Thoracic aorta (tissue), 2 donors: ENCODE results near the gene PLXDC2. TPM values are rescaled to one million over a fixed set of nuclear protein-coding genes. Genes with fewer than 3 reads are reported as not detected.

Experiments used
- ATAC-seq: fragments of 150-250 bp; one replicate; pipeline ENCODE4 v1.8.0; 2017; ENCODE audit warnings: low read depth; ENCODE audit not compliant: insufficient number of reproducible peaks, low FRiP score
- DNase-seq: peaks from one replicate; pipeline ENCODE4 v3.0.0-alpha.2; 2020; ENCODE audit warnings: low spot score
- H3K27ac ChIP-seq, 2 donors: fragments of 200-600 bp; sonication (generic); 1 replicate in 1 of 2; 2 replicates in 1 of 2; pipeline ENCODE4 v1.5.1; 2016; ENCODE audit warnings: mild to moderate bottlenecking in 2 of 2, moderate library complexity in 2 of 2
- H3K27me3 ChIP-seq: fragments of 200-600 bp; sonication (generic); replicated peaks from 2 replicates; pipeline ENCODE4 v1.6.0; 2016; ENCODE audit warnings: mild to moderate bottlenecking; ENCODE audit not compliant: insufficient read depth
- H3K36me3 ChIP-seq: fragments of 200-600 bp; sonication (generic); one replicate; pipeline ENCODE4 v1.5.1; 2016
- H3K4me1 ChIP-seq, 2 donors: fragments of 200-600 bp; sonication (generic); 1 replicate in 1 of 2; 2 replicates in 1 of 2; pipeline versions ENCODE4 v1.5.1 to v1.6.0; 2016; ENCODE audit warnings: low read depth in 2 of 2, mild to moderate bottlenecking in 1 of 2; ENCODE audit not compliant: control insufficient read depth in 1 of 2
- H3K4me3 ChIP-seq: fragments of 200-600 bp; sonication (generic); 2 replicates; pipeline ENCODE4 v1.5.1; 2016; ENCODE audit warnings: mild to moderate bottlenecking
- H3K9me3 ChIP-seq: fragments of 200-600 bp; sonication (generic); 2 replicates; pipeline ENCODE4 v1.5.1; 2016
- CTCF ChIP-seq: fragments of 200-600 bp; sonication (generic); IDR thresholded peaks from one replicate; pipeline ENCODE4 v1.5.1; 2019; ENCODE audit warnings: antibody characterized with exemption
- total RNA-seq, 2 donors: library from RNA; depleted of rRNA; stranded (reverse); fragments of >200 nt; gene quantifications; one replicate each; pipeline versions ENCODE4 v1.1.0 to v1.2.3, GENCODE V29; 2016

Gene PLXDC2
- total RNA-seq, 2 donors from 2014 or later, result 105 to 155 TPM

- H3K27ac ChIP-seq, result no peak overlapping the region
- no peak overlapping the region for H3K4me3 ChIP-seq
- no peaks in the 10 kb centered on the region for H3K9me3 ChIP-seq
- no peak for TF ChIP-seq CTCF
- H3K27me3 ChIP-seq, result no peaks in the 10 kb centered on the region
- ATAC-seq (no peak), DNase-seq (no peak)
- no peaks in the 10 kb centered on the region for H3K4me1 ChIP-seq
- no peaks in the 10 kb centered on the region for H3K36me3 ChIP-seq
Measured at GRCh38 chr10:20144268-20144667, 328.0 kb downstream of the PLXDC2 start.

GRCh38 chr10:20146004-20146403 is 329.8 kb downstream of the PLXDC2 start:
- DNase-seq, result no peak
- Histone ChIP-seq H3K36me3 (no peaks in the 10 kb centered on the region), H3K4me3 (no peak overlapping the region), H3K27ac (no peak overlapping the region), H3K4me1 (no peaks in the 10 kb centered on the region), H3K27me3 (no peaks in the 10 kb centered on the region), H3K9me3 (no peaks in the 10 kb centered on the region)
- no peak for TF ChIP-seq CTCF
- no peak for ATAC-seq

GRCh38 chr10:20147684-20148083 is 331.5 kb downstream of the PLXDC2 start:
- ATAC-seq (no peak), DNase-seq (no peak)
- Histone ChIP-seq H3K36me3 (no peaks in the 10 kb centered on the region), H3K4me1 (peaks cover 0 to 5% of the 10 kb centered on the region in 2 donors), H3K27me3 (no peaks in the 10 kb centered on the region), H3K9me3 (no peaks in the 10 kb centered on the region), H3K27ac (no peak overlapping the region), H3K4me3 (no peak overlapping the region)
- TF ChIP-seq CTCF, result no peak

- H3K4me1 ChIP-seq, result peaks cover 6 to 23% of the 10 kb centered on the region in 2 donors
- TF ChIP-seq CTCF, result no peak
- no peak overlapping the region for H3K4me3 ChIP-seq
- H3K9me3 ChIP-seq, result no peaks in the 10 kb centered on the region
- H3K27me3 ChIP-seq, result no peaks in the 10 kb centered on the region
- no peak for ATAC-seq
- no peak overlapping the region for H3K27ac ChIP-seq
- no peaks in the 10 kb centered on the region for H3K36me3 ChIP-seq
- DNase-seq, result no peak
Measured at GRCh38 chr10:20156511-20156910, 340.3 kb downstream of the PLXDC2 start.

- ATAC-seq (no peak), DNase-seq (no peak)
- Histone ChIP-seq H3K9me3 (no peaks in the 10 kb centered on the region), H3K4me1 (peaks cover 6 to 19% of the 10 kb centered on the region in 2 donors), H3K27me3 (no peaks in the 10 kb centered on the region), H3K4me3 (no peak overlapping the region), H3K36me3 (no peaks in the 10 kb centered on the region), H3K27ac (no peak overlapping the region)
- TF ChIP-seq CTCF, result no peak
Measured at GRCh38 chr10:20157314-20157713, 341.1 kb downstream of the PLXDC2 start.
